B cell (primary cell): ENCODE data around the gene ABCB4.

ENCODE experiments used
- EZH2 ChIP-seq: IDR thresholded peaks from 2 replicates; pipeline ENCODE4 v1.6.1; 2012; ENCODE audit warnings: borderline replicate concordance, low read depth, mild to moderate bottlenecking, moderate library complexity, low read length; ENCODE audit not compliant: insufficient read depth, poor library complexity, severe bottlenecking
- TF ChIP-seq, protein P1 (sequence below): fragments of 200-600 bp; IDR thresholded peaks from one replicate; pipeline ENCODE4 v1.8.0; 2022; ENCODE audit warnings: antibody characterized with exemption, mild to moderate bottlenecking

DNA sequence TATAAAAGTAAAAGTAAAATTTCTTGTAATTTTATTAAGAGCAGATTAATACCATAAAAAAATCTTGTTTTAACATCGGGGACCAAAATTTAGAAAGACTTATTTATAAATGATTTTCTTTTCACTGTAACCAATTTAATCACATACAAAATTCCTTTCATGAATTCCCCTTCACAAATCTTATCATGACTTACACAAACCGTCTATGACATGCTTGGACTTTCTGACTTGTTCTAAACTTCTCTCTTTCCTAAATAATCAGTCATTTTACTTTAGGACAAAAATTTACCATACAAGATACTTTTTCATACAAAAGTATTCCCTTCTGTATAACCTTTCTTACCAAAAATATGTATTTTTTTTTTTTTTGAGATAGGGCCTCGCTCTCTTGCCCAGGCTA lies 120.7 kb downstream of the ABCB4 start:
- TF ChIP-seq, protein P1, sequence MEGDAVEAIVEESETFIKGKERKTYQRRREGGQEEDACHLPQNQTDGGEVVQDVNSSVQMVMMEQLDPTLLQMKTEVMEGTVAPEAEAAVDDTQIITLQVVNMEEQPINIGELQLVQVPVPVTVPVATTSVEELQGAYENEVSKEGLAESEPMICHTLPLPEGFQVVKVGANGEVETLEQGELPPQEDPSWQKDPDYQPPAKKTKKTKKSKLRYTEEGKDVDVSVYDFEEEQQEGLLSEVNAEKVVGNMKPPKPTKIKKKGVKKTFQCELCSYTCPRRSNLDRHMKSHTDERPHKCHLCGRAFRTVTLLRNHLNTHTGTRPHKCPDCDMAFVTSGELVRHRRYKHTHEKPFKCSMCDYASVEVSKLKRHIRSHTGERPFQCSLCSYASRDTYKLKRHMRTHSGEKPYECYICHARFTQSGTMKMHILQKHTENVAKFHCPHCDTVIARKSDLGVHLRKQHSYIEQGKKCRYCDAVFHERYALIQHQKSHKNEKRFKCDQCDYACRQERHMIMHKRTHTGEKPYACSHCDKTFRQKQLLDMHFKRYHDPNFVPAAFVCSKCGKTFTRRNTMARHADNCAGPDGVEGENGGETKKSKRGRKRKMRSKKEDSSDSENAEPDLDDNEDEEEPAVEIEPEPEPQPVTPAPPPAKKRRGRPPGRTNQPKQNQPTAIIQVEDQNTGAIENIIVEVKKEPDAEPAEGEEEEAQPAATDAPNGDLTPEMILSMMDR = no peak
- TF ChIP-seq EZH2 = no peak
